ENCODE measurements around the gene NEDD9.

Gene NEDD9

GRCh38 chr6:11227698-11228097, 4.8 kb downstream of the NEDD9 start:
- TF ChIP-seq POLR2AphosphoS5 (IDR thresholded peaks at IDR 0.05; ENCODE audit: low read depth) (no peak), SPI1 (IDR thresholded peaks at IDR 0.05; ENCODE audit: borderline replicate concordance, low read depth) (no peak), GABPA (IDR thresholded peaks at IDR 0.05; ENCODE audit: low read depth) (no peak), CTCF (IDR thresholded peaks at IDR 0.05; ENCODE audit: insufficient read depth, low read length) (no peak), REST (IDR thresholded peaks at IDR 0.05; ENCODE audit: insufficient replicate concordance, low read depth) (no peak)
- no peak for DNase-seq (ENCODE audit: low read depth in 1 of 2, low spot score in 1 of 2)
- no peaks in the 10 kb centered on the region for H3K27me3 ChIP-seq (ENCODE audit: insufficient read depth, poor library complexity, severe bottlenecking)
- no peak overlapping the region for H3K27ac ChIP-seq (replicated peaks)
- H3K4me3 ChIP-seq (replicated peaks; ENCODE audit: insufficient read depth, low read length), result no peak overlapping the region

- TF ChIP-seq SPI1 (IDR thresholded peaks at IDR 0.05; ENCODE audit: borderline replicate concordance, low read depth) (no peak), CTCF (IDR thresholded peaks at IDR 0.05; ENCODE audit: insufficient read depth, low read length) (no peak), GABPA (IDR thresholded peaks at IDR 0.05; ENCODE audit: low read depth) (no peak), REST (IDR thresholded peaks at IDR 0.05; ENCODE audit: insufficient replicate concordance, low read depth) (no peak), POLR2AphosphoS5 (IDR thresholded peaks at IDR 0.05; ENCODE audit: low read depth) (no peak)
- H3K4me3 ChIP-seq (replicated peaks; ENCODE audit: insufficient read depth, low read length), result no peak overlapping the region
- no peak for DNase-seq (ENCODE audit: low read depth in 1 of 2, low spot score in 1 of 2)
- no peaks in the 10 kb centered on the region for H3K27me3 ChIP-seq (ENCODE audit: insufficient read depth, poor library complexity, severe bottlenecking)
- no peak overlapping the region for H3K27ac ChIP-seq (replicated peaks)
Observed at GRCh38 chr6:11226005-11226404, 6.5 kb downstream of the NEDD9 start.

- no peak for DNase-seq (ENCODE audit: low read depth in 1 of 2, low spot score in 1 of 2)
- Histone ChIP-seq H3K4me3 (replicated peaks; ENCODE audit: insufficient read depth, low read length) (no peak overlapping the region), H3K27me3 (ENCODE audit: insufficient read depth, poor library complexity, severe bottlenecking) (no peaks in the 10 kb centered on the region), H3K27ac (replicated peaks) (no peak overlapping the region)
- no peak for TF ChIP-seq POLR2AphosphoS5 (IDR thresholded peaks at IDR 0.05; ENCODE audit: low read depth)
- no peak for TF ChIP-seq SPI1 (IDR thresholded peaks at IDR 0.05; ENCODE audit: borderline replicate concordance, low read depth)
- no peak for TF ChIP-seq GABPA (IDR thresholded peaks at IDR 0.05; ENCODE audit: low read depth)
- no peak for TF ChIP-seq REST (IDR thresholded peaks at IDR 0.05; ENCODE audit: insufficient replicate concordance, low read depth)
- TF ChIP-seq CTCF (IDR thresholded peaks at IDR 0.05; ENCODE audit: insufficient read depth, low read length), result no peak
Observed at GRCh38 chr6:11224966-11225463, 7.5 kb downstream of the NEDD9 start.

Measured in HL-60 (cell line).